OCI-LY1 (cell line): Measurements from ENCODE around the gene ZNF142.

Experiments
- EZH2 ChIP-seq: fragments of 200-600 bp; sonication (generic), shearing (Covaris generic); IDR thresholded peaks from 2 replicates; pipeline ENCODE4 v1.8.0; 2017; ENCODE audit warnings: borderline replicate concordance, mixed run types, mild to moderate bottlenecking, antibody characterized with exemption, low read length, moderate library complexity, mixed read lengths
- TF ChIP-seq, protein P1 (sequence below): fragments of 200-600 bp; sonication (generic), shearing (Covaris generic); IDR thresholded peaks from 2 replicates; pipeline ENCODE4 v1.5.1; 2017; ENCODE audit warnings: mild to moderate bottlenecking, antibody characterized with exemption, low read length, moderate library complexity, mixed read lengths

DNA sequence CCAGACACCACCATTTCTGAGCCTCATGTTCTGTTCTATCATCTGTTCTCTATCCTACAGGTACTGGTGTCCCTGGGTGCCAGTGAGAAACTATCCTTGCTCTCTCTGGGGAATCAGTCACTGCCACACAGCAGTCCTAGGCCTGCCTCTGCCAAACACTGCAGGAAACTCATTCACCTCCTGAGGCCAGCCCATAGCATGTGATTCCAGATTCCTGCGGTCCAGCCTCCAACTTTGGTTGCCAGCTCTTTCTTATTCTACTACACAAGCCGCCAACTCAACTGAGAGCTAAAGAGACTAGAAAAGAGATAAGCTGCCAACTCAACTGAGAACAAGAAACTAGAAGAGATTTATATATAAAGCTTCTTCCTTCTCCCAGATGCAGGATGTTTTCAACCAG, 42.4 kb upstream of the ZNF142 start:
- TF ChIP-seq, protein P1, sequence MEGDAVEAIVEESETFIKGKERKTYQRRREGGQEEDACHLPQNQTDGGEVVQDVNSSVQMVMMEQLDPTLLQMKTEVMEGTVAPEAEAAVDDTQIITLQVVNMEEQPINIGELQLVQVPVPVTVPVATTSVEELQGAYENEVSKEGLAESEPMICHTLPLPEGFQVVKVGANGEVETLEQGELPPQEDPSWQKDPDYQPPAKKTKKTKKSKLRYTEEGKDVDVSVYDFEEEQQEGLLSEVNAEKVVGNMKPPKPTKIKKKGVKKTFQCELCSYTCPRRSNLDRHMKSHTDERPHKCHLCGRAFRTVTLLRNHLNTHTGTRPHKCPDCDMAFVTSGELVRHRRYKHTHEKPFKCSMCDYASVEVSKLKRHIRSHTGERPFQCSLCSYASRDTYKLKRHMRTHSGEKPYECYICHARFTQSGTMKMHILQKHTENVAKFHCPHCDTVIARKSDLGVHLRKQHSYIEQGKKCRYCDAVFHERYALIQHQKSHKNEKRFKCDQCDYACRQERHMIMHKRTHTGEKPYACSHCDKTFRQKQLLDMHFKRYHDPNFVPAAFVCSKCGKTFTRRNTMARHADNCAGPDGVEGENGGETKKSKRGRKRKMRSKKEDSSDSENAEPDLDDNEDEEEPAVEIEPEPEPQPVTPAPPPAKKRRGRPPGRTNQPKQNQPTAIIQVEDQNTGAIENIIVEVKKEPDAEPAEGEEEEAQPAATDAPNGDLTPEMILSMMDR = no peak
- no peak for TF ChIP-seq EZH2
